Activated T-helper 2 cell treated with anti-CD3 and anti-CD28 coated beads, Interferon-gamma antibody, Interleukin-2, Interleukin-4, amounts not matched to agents 10 μg/mL and 5 μg/mL and 100 μg/mL, durations not matched to agents 14 hours and 24 hours and 36 hours (primary cell): ENCODE data around the gene BMP5. TPM values are rescaled to one million over a fixed set of nuclear protein-coding genes. Genes with fewer than 3 reads are reported as not detected.
"Not testable (repeated sequence)": the region's sequence is repeated elsewhere in the genome, so short reads cannot be mapped to it uniquely, and the experiment has no call there.

Experiments
- DNase-seq: peaks from one replicate; pipeline ENCODE4 v3.0.0; 2021; ENCODE audit warnings: low spot score
- H3K27ac Mint-ChIP-seq: one replicate; pipeline ENCODE4 v1.8.0; 2021; ENCODE audit warnings: mixed read lengths
- H3K27me3 Mint-ChIP-seq: one replicate; pipeline ENCODE4 v1.8.0; 2021; ENCODE audit warnings: low read depth, mixed read lengths
- H3K36me3 Mint-ChIP-seq: one replicate; pipeline ENCODE4 v1.8.0; 2021; ENCODE audit warnings: low read depth, mixed read lengths
- H3K4me1 Mint-ChIP-seq: one replicate; pipeline ENCODE4 v1.8.0; 2021; ENCODE audit warnings: low read depth, mixed read lengths
- H3K4me3 Mint-ChIP-seq: one replicate; pipeline ENCODE4 v1.8.0; 2021; ENCODE audit warnings: low read depth, mild to moderate bottlenecking, moderate library complexity, mixed read lengths
- H3K9me3 Mint-ChIP-seq: one replicate; pipeline ENCODE4 v1.8.0; 2021; ENCODE audit warnings: mixed read lengths
- intact Hi-C: fragments of 100-400 bp; cut with micrococcal nuclease; formaldehyde crosslinking; loops from one replicate; pipeline ENCODE4 v1.15.1; 2023
- total RNA-seq: library from RNA; stranded (reverse); gene quantifications from 2 replicates; pipeline ENCODE4 v1.2.3, GENCODE V29; 2022

BMP5 gene
- total RNA-seq: not detected in 2 replicates

DNA sequence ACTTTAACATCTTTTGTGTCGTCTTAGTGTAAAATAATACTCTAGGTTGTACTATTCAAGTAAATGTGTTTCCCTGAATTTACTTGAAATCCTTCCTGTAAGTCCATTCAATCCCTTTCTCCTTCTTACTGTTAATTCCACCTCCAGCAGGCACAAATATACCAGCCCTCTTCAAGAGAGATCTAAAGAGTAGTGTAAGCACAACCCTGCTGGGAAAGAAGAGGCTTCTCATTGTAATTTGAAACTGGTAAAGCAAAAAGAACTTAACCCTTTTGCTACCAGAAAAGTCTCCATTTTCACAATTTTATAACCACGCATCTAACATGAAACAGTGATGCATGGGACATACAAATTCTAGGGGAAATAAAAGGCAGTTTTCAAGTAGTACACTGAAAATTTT lies at the start of gene BMP5:
BMP5 (minus strand) TSS at position 191 of the 400 bp plus-strand sequence. CDS start 725 bp downstream, outside the sequence.
- H3K27me3 Mint-ChIP-seq: no peaks in the 10 kb centered on the region
- intact Hi-C loops: no loop called here
- no peak within 1 kb of the TSS for H3K4me3 Mint-ChIP-seq
- H3K36me3 Mint-ChIP-seq: no peaks in the 10 kb centered on the region
- no peaks in the 10 kb centered on the region for H3K9me3 Mint-ChIP-seq
- no peak within 1 kb of the TSS for H3K27ac Mint-ChIP-seq
- DNase-seq: no peak
- no peaks in the 10 kb centered on the region for H3K4me1 Mint-ChIP-seq

DNA sequence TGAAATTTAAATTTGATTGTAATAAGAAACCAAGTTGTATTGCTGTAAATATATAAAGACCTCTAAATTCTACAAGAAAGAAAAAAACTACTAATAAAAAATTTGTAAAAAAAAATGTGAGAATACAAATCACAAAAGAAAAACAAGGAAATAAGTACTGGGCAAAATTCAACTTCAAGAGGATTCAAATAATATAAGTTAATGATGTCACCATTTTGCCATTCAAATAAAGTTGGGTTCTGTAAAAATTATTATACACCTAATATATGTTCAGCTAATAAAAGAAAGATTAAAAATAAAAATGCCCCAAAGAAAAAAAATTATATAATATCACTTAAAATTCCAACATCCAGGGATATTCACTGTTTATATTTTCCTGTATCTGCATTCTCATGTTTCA lies 47.0 kb upstream of the BMP5 start:
- no peak for DNase-seq
- no peaks in the 10 kb centered on the region for H3K4me1 Mint-ChIP-seq
- H3K36me3 Mint-ChIP-seq: no peaks in the 10 kb centered on the region
- no peaks in the 10 kb centered on the region for H3K9me3 Mint-ChIP-seq
- no peak overlapping the region for H3K4me3 Mint-ChIP-seq
- H3K27me3 Mint-ChIP-seq: no peaks in the 10 kb centered on the region
- intact Hi-C loops: no loop called here
- H3K27ac Mint-ChIP-seq: no peak overlapping the region

DNA sequence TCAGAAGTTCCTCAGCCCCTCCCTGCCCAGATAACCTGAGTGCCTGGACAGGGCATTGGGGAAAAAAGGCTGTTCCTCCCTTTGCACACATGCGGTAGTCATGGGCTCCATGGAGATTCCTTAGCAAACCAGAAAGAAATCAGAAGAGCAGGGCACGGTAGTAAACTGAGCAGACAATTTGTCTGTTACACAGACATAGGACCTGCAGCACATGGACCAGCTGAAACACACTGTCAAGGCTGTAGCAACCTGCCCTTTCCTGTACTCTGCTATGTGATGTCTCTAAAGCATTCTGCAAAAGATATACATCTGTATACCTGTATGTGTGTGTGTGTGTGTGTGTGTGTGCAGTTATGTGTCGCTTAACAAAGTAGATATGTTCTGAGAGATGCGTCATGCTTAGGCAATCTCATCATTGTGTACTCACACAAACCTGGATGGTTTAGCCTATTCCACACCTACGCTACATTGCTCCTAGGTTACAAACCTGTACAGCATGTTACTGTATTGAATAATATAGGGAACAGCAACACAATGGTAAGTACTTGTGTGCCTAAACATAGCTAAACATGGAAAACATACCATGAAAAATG lies 44.4 kb upstream of the BMP5 start:
- Mint-ChIP-seq H3K4me1 (no peaks in the 10 kb centered on the region), H3K27me3 (no peaks in the 10 kb centered on the region), H3K27ac (no peak overlapping the region), H3K9me3 (no peaks in the 10 kb centered on the region), H3K36me3 (no peaks in the 10 kb centered on the region), H3K4me3 (no peak overlapping the region)
- intact Hi-C loops: no loop called here
- DNase-seq: no peak

DNA sequence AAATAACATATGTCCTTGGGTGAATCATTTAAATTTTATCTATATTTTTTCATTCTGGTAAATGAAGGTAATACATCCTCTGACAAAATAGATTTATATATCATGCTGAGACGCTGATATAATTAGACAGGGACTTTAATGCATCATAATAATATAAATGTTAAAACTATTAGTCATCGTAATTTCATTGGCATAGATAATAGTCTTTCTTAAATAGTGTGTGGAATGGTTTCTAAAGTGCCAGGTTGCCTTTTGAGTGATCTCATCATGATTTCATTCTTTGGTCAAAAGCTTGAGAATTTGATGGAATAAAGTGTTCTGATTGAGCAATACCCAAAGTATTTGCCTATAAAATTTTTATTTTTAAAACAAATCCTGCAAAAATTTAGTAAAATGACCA lies 43.2 kb upstream of the BMP5 start:
- Mint-ChIP-seq H3K36me3 (no peaks in the 10 kb centered on the region), H3K4me3 (no peak overlapping the region), H3K27ac (no peak overlapping the region), H3K27me3 (no peaks in the 10 kb centered on the region), H3K9me3 (no peaks in the 10 kb centered on the region), H3K4me1 (no peaks in the 10 kb centered on the region)
- no peak for DNase-seq
- intact Hi-C loops: no loop called here

DNA sequence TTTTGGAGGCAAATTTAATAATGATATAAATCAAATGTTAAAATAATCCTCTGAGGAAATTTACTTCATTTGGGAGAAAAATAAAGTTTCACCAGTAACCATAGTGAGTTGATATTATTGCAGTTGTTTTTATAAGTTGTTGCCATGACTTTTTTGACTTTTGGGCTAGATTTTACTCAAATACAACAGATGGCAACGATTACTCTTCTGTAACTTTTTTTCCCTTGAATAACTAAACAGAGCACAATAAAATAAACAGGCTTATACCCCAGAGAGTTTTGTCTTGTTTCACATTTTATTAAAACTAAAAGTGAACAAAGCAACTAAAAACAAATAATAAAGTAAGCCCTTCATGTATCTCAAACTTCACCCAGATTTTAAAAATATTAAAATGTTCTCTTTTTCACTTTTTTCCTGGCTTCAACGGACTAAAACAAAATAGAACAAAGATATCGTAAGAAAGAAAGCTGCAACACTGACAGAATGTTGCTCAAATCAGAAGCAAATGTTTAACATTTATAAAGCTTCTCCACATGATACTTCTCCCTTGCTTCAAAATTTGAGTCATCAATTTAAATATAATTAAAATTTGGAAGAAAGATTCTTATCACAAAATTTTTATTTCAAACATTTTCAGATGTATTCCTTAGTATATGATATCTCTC lies 42.5 kb upstream of the BMP5 start:
- no peak for DNase-seq
- Mint-ChIP-seq H3K36me3 (no peaks in the 10 kb centered on the region), H3K27ac (no peak overlapping the region), H3K4me1 (no peaks in the 10 kb centered on the region), H3K4me3 (no peak overlapping the region), H3K9me3 (no peaks in the 10 kb centered on the region), H3K27me3 (no peaks in the 10 kb centered on the region)
- intact Hi-C loops: no loop called here

DNA sequence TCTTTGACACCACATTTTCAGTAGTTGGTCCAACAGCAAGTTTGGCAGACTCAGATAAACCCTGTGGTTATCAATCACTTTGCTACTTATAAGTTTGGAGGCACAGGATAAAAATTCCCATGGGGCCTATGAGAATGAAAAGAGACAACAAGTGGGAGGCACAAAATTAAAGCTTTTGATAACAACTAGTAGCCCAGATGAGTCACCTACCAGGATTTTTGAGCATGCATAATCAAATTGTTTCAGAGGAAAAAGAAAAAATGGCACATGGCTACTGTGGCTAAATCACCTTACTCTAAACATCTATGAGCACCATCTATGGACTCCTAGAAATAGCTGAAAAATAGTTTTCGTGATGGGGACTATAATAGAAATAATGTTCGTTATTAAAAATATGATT lies 40.8 kb upstream of the BMP5 start:
- intact Hi-C loops: no loop called here

DNA sequence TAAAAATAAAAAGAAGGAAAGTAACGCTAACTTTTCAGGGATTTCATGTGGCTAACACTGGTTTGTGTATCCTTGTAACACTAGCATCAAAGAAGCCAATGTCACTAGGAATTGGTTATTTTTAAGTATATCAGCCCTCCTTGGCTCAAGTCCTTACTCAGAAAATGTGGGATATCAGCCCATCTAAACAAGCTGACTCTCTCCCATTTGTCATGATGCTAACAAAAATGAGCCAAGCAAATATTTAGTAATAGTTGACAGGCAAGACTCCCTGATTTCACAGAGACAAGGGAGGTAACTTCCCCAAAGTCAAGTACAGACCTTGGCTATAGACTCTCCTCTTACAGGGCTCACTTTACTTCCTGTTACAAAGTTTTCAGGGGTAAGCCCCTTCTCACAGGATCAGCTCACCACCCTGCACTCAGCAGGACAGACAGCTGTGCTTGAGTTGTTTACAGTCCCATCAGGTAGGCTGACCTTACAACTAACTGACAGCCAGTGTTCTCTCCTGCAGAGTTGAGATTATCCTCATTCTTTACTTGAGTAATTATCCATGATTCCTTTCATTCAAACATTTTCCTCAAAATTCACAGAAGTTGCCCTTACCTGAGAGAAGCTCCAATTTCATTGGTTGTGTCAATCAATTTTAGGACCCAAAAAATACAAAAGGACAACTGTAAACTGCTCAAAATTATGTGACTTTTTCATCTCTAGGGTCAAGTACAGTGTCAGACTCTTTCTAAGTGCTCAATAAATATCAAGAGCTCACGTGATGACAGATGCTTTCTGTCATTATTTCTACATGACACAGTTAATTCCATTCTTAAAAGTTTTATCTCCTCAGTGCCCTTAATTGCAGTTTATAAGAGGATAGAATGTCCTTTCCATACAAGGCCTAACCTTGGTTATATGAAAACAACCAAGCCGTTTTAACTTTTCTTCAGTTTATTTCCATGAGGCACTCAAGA lies 38.1 kb upstream of the BMP5 start:
- intact Hi-C loops: no loop called here
- no peaks in the 10 kb centered on the region for H3K36me3 Mint-ChIP-seq
- no peak overlapping the region for H3K4me3 Mint-ChIP-seq
- H3K4me1 Mint-ChIP-seq: no peaks in the 10 kb centered on the region
- DNase-seq: no peak
- H3K27ac Mint-ChIP-seq: no peak overlapping the region
- H3K9me3 Mint-ChIP-seq: no peaks in the 10 kb centered on the region
- H3K27me3 Mint-ChIP-seq: no peaks in the 10 kb centered on the region

More for the DNA sequence above, 40.8 kb upstream of the BMP5 start:
- H3K4me1 Mint-ChIP-seq: no peaks in the 10 kb centered on the region
- no peak for DNase-seq
- H3K27ac Mint-ChIP-seq: no peak overlapping the region
- H3K4me3 Mint-ChIP-seq: no peak overlapping the region
- no peaks in the 10 kb centered on the region for H3K27me3 Mint-ChIP-seq
- H3K36me3 Mint-ChIP-seq: no peaks in the 10 kb centered on the region
- no peaks in the 10 kb centered on the region for H3K9me3 Mint-ChIP-seq

DNA sequence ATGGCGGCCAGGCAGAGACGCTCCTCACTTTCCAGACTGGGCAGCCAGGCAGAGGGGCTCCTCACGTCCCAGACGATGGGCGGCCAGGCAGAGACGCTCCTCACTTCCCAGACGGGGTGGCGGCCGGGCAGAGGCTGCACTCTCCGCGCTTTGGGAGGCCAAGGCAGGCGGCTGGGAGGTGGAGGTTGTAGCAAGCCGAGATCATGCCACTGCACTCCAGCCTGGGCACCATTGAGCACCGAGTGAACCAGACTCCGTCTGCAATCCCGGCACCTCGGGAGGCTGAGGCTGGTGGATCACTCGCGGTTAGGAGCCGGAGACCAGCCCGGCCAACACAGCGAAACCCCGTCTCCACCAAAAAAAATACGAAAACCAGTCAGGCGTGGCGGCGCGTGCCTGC lies 35.1 kb upstream of the BMP5 start:
- H3K4me1 Mint-ChIP-seq, DNase-seq, H3K36me3 Mint-ChIP-seq, H3K27me3 Mint-ChIP-seq, H3K9me3 Mint-ChIP-seq, intact Hi-C loops, H3K4me3 Mint-ChIP-seq, H3K27ac Mint-ChIP-seq: not testable (repeated sequence)

DNA sequence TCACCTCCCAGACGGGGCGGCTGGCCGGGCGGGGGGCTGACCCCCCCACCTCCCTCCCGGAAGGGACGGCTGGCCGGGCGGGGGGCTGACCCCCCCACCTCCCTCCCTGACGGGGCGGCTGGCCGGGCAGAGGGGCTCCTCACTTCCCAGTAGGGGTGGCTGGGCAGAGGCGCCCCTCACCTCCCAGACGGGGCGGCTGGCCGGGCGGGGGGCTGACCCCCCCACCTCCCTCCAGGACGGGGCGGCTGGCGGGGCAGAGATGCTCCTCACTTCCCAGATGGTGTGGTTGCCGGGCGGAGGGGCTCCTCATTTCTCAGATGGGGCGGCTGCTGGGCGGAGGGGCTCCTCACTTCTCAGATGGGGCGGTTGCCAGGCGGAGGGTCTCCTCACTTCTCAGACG lies 34.5 kb upstream of the BMP5 start:
- H3K4me3 Mint-ChIP-seq, intact Hi-C loops, H3K27ac Mint-ChIP-seq, DNase-seq, H3K36me3 Mint-ChIP-seq, H3K9me3 Mint-ChIP-seq, H3K4me1 Mint-ChIP-seq, H3K27me3 Mint-ChIP-seq: not testable (repeated sequence)

DNA sequence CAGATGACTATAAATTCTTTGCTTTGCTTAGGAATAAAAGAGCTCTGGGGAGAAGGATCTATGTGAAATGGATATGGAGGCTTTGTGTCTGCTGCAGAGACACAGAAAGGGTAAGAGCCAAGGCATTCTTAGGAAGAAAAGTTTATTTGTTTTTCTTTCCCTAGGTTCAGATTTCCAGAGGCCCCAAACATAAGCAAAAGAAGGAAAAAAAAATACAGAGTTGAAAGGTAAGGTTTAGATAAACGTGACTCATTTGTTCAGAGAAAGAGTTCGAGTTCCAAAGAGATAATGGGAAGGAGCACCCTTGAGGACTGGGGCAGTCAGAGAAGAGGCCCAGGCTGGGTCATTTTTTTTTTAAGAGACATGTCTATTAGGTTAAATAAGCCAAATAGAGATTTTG lies 27.4 kb upstream of the BMP5 start:
- no peaks in the 10 kb centered on the region for H3K27me3 Mint-ChIP-seq
- DNase-seq: no peak
- no peak overlapping the region for H3K27ac Mint-ChIP-seq
- intact Hi-C loops: no loop called here
- H3K36me3 Mint-ChIP-seq: no peaks in the 10 kb centered on the region
- H3K4me1 Mint-ChIP-seq: no peaks in the 10 kb centered on the region
- H3K9me3 Mint-ChIP-seq: no peaks in the 10 kb centered on the region
- H3K4me3 Mint-ChIP-seq: no peak overlapping the region

DNA sequence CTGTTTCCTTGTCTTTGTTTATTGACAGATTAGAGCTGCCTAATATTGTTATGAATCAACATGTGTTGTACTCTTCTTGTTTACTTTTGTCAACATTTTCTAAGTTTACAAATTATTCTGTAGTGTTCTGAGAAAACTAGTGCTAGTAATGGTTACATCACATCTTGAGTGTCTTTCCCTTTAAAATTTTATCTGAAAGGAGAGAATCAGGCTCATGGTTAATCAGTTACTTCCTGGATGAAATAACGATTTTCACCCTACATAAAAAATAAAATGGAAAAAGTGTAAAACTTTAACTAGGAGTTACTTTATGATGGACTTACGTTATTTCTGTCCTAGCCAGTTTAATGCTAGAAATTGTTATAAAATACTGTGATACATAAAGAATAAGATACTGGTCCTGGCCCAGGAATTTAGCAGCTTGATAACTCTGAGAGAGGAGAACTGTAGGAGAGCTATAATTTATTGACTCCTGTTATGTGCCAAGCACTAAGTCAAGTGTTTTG lies 26.4 kb upstream of the BMP5 start:
- no peaks in the 10 kb centered on the region for H3K9me3 Mint-ChIP-seq
- no peaks in the 10 kb centered on the region for H3K36me3 Mint-ChIP-seq
- DNase-seq: no peak

DNA sequence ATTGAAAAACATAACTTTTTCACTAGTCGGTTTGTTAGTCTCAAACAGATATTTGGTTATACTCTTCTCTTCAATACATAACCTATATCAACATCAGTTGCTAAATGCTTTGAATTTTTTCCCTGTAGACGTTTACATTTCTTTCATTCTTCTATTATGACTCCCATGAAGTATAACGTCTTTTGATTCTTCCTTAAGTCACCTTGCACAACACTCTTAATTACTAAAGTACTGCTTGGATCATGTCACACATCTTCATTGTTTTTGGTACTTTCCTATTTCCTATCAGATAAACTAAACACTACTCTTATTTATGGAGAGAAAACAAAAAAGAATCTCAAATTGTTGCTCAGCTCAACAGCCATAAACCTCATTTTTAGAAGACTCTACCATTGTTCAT lies 23.0 kb upstream of the BMP5 start:
- H3K9me3 Mint-ChIP-seq: peaks cover 4% of the 10 kb centered on the region
- H3K27ac Mint-ChIP-seq: no peak overlapping the region
- no peak overlapping the region for H3K4me3 Mint-ChIP-seq
- intact Hi-C loops: no loop called here
- H3K4me1 Mint-ChIP-seq: no peaks in the 10 kb centered on the region
- no peak for DNase-seq
- H3K27me3 Mint-ChIP-seq: no peaks in the 10 kb centered on the region
- H3K36me3 Mint-ChIP-seq: no peaks in the 10 kb centered on the region

More for the DNA sequence above, 26.4 kb upstream of the BMP5 start:
- intact Hi-C loops: no loop called here
- Mint-ChIP-seq H3K4me1 (no peaks in the 10 kb centered on the region), H3K27ac (no peak overlapping the region), H3K27me3 (no peaks in the 10 kb centered on the region), H3K4me3 (no peak overlapping the region)

DNA sequence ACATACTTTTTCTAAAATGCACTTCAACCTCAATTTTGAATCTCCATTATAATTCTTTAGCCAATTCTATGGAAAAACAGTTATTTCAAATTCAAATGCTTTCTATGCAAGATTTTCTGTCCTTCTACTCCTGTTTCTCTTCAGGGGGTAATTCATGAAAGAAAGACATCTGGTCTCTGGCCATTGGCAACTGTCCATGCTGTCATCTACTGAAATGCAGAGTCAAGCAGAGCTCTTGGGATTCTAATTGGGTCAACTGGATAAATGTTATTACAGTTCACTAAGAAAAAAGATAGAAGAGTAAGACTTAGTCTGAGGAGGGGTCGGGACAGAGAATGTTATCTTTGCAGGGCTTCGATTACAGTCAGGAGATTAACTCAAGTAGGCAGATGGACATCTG lies 22.0 kb upstream of the BMP5 start:
- Mint-ChIP-seq H3K36me3 (no peaks in the 10 kb centered on the region), H3K4me1 (no peaks in the 10 kb centered on the region), H3K27me3 (no peaks in the 10 kb centered on the region), H3K4me3 (no peak overlapping the region), H3K27ac (no peak overlapping the region), H3K9me3 (peaks cover 4% of the 10 kb centered on the region)
- no peak for DNase-seq
- intact Hi-C loops: no loop called here
